Measurements from ENCODE around the gene LCNL1. TPM values are rescaled to one million over a fixed set of nuclear protein-coding genes. Genes with fewer than 3 reads are reported as not detected.

The LCNL1 gene
- total and polyA plus RNA-seq, 2 of the 13 experiments (the other 11 are each of a cell fraction or from before 2014, with no cell fraction given) = not detected

DNA sequence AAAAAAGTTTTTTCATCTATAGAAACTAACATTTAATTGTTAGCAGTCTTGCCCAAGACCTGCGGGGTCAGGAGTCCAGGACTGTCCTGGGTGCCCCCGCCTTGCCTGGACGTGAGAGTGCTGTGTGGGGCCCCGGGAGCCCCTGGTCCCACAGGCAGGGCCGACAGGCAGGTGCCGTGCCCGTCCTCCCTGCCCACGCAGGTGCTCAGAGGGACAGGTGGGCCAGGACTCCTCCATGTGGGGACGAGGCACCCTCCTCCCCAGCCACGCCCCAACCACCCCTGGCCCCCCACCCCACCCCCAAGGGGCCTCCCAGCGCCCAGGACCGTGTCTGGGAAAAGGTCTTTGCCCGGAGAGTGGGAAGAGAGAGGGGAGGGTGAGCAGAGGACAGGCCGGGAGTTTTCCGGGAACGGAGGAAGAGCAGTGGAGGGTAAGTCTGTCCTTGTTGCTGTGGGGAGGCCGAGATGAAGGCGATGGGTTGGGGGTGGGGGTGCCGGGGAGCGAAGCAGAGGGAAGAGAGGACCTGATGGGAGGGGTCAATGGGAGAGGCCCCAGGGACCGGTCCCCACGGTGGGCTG is 33.5 kb upstream of the LCNL1 start (continued):
- TF ChIP-seq ZNF280D (CRISPR knock-in tag; IDR thresholded peaks at IDR 0.05) (peak; percentile 18; the same call in 1 of the 2 replicates), ZBTB40 (IDR thresholded peaks at IDR 0.05) (no peak), ZBTB40 (CRISPR knock-in tag; IDR thresholded peaks at IDR 0.05) (no peak), ZKSCAN5 (CRISPR knock-in tag; IDR thresholded peaks at IDR 0.05) (0 out of 2 replicates have a peak, but pooled peaks have one; percentile 18), ZNF329 (CRISPR knock-in tag; IDR thresholded peaks at IDR 0.05; ENCODE audit: low read depth) (no peak), ZNF572 (CRISPR knock-in tag; IDR thresholded peaks at IDR 0.05) (no peak), FOXP4 (CRISPR knock-in tag; IDR thresholded peaks at IDR 0.05) (0 out of 2 replicates have a peak, but pooled peaks have one; percentile 35), ATF7-NPFF (CRISPR knock-in tag; IDR thresholded peaks at IDR 0.05; ENCODE audit: low read depth) (no peak), CEBPB (IDR thresholded peaks at IDR 0.05; ENCODE audit: borderline replicate concordance, low read depth, low read length) (peak; percentile 65), ZFP90 (CRISPR knock-in tag; IDR thresholded peaks at IDR 0.05; ENCODE audit: borderline replicate concordance) (no peak), RFX5 (IDR thresholded peaks at IDR 0.05; ENCODE audit: low read depth, low read length) (no peak), GATAD2A (CRISPR knock-in tag; IDR thresholded peaks at IDR 0.05) (peak; percentile 48; the same call in 1 of the 2 replicates)
- TF ChIP-seq, protein P1, sequence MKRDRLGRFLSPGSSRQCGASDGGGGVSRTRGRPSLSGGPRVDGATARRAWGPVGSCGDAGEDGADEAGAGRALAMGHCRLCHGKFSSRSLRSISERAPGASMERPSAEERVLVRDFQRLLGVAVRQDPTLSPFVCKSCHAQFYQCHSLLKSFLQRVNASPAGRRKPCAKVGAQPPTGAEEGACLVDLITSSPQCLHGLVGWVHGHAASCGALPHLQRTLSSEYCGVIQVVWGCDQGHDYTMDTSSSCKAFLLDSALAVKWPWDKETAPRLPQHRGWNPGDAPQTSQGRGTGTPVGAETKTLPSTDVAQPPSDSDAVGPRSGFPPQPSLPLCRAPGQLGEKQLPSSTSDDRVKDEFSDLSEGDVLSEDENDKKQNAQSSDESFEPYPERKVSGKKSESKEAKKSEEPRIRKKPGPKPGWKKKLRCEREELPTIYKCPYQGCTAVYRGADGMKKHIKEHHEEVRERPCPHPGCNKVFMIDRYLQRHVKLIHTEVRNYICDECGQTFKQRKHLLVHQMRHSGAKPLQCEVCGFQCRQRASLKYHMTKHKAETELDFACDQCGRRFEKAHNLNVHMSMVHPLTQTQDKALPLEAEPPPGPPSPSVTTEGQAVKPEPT (CRISPR knock-in tag; IDR thresholded peaks at IDR 0.05; ENCODE audit: low read depth) = no peak
